Suppressor macrophage treated with lipopolysaccharide for 1 hour (primary cell): Measurements from ENCODE around the gene CPXM2.

Experiments used
- DNase-seq, 3 donors: peaks; one replicate each; pipeline ENCODE4 v3.0.0-alpha.2; 2020 to 2022

CPXM2 gene

DNA sequence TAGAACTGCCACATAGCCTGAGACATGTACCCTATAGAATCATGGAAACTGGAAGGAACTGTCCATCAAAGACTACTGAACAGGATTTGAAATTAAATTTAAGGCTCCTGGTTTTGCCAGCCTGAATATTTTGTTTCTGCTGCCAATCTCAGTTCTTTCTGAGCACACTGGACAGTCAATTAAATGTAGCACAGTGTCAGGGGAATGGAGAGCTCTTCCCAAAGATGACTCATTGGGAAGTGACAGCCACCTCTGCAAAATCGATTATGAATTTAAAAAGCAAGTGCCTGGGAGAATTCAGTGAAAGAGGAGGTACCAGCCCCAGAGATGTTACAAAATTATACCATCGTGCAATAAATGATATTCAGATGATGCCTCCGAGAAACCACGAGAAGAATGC, 47.8 kb downstream of the CPXM2 start:
- DNase-seq: no peak

DNA sequence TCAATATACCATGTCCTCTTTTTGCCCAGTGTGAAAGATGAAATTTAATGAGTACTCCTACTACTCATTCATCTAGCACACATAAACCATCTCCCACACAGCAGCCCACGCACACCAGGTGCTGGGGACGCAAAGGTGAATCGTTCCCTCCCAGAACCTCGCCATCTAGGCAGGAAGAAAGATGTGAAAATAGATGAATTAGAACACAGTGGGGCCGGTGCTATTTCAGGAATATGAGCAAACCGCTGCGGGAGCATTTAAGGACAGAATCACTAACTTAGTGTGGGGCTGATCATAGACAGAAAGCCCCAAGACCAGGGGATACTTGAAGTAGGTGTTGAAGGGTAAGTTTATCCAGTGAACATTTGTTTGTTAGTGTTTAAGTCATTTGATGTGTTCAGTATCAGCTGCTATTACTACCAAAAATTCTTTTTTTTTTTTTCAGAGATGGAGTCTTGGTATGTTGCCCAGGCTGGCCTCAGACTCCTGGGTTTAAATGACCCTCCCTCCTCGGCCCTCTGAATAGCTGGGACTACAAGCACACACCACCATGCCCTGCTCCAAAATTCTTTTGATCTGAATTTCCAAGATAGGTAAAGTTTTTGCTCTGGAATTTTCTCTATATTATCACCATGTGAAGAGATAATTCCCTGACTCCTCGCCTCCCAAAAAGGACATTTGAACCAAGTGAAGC, 48.8 kb downstream of the CPXM2 start:
- DNase-seq: no peak

DNA sequence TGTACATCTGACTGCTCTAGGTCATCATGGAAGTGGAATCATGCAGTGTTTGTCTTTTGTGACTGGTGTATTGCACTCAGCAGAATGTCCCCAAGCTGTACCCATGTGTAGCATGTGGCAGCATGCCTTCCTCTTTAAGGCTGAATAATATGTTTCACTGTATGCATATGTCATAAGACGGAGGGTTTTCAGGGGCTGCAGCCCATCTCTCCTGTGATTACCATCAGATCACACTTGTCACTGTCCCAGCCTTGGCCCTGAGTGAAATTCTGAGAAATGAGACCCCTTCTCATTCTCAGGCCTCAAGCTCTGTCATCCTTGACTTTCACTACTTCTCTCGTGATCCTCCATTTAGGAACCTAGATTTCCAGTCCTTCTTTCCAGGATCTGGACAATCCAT, 50.0 kb downstream of the CPXM2 start:
- no peak for DNase-seq

DNA sequence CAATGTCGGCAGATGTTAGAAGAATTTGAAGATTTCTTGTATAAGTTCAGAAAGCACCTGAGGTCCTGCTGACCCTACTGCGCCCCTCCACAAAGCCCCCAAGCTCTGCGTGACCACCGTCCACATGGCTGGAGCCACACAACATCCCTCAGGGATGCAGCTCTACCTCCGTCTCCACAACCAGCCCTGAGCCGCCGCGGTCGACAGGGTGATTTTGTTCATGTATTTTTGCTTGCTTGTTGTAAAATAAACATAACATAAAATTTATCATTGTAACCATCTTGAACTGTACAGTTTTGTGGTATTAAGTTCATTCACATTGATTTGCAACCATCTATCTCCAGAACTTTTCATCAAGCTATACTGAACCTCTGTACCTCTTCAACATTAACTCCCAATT, 50.5 kb downstream of the CPXM2 start:
- no peak for DNase-seq

DNA sequence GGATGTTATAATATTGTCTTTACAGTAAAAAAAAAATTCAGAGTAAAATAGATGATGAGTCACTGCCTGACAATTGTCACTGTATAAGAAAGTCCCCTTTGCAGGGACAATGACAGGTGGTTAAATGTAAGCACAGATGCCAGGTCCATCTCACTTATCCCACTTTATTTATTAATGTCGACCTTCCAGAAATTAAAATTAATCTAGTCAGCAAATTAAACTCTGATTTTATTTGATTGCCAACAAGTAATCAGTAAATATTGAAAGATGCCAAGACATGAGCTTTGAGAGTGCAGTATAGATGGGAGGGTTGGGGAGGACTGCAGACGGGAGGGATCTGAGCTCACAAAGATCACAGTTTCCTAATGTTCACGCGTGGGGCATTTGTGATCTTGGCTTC, 50.9 kb downstream of the CPXM2 start:
- no peak for DNase-seq

DNA sequence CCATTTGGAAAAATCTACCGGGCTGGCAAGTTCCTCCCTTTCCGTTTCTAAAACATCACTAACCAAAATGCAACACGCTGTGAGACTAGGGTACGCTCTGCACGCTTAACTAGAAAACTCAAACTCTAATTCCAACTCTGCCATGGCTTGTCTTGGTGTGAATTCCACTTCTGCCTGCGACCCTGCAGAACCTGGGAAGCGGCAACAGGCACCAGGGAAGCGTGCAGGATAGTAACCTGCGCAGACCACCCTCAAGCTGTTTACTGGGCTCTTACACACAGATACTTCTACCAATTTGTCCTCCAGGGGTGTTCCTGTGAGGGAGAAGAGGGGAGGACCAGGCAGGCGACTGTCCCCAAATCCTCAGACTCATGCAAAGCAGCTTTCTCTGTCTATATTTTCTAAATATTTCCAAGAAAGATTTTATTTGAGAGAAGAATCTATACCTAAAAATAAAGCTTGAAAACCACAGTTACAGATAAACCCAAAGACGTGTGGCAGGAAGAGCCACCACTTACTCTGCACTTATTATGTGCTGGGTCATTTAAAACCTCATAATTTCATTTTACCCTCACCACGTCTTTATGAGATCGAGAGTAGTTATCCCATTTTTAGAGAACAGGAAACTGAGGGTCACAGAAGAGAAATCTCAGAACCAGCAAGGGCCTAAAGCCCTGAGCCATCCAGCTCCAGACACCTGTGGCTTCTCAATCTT, 52.9 kb downstream of the CPXM2 start:
- no peak for DNase-seq

DNA sequence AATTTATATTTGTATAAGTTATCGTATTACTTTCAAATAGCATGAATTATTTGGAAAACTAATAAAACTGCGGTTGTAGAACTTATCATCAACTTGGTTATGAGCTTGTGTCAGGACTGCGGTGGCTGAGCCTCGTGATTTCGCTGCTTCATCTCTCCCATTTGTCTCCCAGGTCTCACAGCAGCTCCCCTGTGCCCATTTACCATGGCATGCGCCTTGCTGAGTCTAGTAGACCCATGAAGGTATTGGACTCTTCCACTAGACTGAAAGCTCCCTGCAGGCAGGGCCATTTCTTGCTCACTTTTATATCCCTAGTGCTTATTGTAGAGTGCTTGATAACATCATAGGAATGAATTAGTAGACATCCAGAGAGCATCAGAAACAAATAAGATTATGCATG, 53.9 kb downstream of the CPXM2 start:
- no peak for DNase-seq

DNA sequence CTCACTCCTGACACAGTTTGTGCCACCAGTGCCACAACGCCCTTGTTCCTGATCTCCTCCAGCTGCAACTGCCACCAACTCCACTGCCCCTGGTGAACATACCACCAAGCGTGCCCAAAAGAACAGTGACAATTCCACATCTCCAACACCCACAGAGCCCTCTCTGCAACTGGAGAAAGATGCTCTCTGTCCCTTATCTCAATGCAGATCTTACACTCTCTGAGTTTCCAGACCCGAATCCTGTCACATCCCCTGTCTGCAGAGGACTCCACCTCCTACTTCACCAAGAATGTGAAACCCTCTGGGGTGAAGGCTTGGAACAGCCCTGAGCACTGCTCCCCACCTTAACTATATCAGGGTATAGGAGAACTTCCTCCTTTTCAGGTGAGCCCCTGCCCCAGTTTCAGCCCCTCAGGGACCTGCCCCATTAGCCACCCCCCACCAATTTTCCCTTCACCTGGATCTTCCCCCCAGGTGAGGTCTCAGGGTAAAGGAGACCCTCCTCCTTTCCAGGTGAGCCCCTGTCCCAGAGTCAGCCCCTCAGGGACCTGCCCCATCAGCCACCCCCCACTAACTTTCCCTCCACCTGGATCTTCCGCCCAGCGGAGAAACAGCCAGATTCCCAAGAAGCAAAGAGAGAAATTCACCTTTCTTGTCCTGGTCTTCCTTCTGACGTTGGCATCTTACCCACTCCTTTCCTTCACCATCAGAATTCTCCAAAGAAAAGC, 55.0 kb downstream of the CPXM2 start:
- DNase-seq: no peak

DNA sequence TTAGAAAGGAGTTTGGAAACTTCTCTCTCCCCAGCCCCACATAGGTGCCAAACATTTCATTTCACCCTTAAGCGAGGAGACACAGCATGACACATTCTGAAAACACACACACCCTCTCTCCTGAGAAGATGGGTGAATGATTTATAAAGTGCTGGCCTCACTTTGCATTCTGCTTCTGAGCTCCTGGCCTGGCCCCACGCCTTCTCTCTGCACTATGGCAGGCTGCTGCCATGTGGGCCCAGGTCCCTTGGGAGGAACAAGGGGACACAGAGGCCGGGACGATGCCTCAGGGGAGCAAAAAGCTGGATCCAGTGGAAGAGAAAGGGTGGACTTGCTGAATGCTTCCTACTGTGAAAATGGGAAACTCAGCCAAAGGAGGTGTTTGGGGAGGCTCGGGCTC, 56.0 kb downstream of the CPXM2 start:
- no peak for DNase-seq

DNA sequence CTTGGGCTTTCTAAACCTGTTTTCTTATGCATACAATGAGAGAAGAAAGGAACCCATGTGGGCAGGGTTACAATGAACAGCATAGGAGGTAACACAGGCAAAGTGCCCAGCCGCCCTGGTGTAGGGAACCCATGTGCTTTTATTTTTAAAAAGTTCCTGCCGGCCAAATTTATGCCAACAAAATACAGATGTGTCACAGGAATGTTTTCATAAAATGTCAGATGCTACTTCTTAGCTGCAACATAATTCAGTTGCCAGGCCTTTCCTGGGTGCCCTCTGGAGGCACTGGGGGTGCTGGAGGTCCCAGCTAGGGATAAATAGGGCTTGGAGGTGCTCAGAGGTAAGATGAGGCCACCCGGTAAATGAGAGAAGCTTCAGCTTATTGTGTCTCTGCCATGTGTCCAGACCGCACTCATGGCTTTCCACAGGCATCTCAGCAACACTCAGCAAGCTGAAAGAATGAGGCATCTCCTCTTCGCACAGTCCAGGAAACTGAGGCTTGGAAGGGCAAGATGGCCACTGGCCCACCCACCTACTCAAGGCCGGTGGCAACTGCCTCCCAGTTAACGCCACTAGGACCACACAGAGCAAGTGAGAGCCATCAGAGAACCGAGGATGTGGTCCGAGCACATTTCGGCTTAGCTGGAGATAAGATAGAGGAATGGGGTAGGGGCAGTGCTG, 58.3 kb downstream of the CPXM2 start:
- no peak for DNase-seq

DNA sequence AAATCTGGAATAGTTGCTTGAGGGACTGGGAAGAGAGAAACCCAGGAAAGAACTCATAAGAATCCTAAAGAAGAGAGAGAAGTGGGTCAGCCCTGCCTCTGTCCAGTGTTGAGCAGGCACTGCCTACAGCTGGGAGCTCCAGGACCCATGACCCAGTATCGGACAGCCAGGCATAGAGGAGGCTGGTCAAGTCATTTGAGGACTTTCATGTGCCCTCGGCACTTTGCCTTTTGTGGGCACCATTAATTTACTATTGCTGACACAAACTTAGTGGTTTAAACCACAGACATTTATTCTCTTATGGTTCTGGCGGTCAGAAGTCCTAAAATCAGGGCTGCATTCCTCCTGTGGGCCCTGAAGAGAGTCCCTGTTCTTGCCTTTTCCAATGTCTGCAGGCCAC, 60.3 kb downstream of the CPXM2 start:
- DNase-seq: no peak

DNA sequence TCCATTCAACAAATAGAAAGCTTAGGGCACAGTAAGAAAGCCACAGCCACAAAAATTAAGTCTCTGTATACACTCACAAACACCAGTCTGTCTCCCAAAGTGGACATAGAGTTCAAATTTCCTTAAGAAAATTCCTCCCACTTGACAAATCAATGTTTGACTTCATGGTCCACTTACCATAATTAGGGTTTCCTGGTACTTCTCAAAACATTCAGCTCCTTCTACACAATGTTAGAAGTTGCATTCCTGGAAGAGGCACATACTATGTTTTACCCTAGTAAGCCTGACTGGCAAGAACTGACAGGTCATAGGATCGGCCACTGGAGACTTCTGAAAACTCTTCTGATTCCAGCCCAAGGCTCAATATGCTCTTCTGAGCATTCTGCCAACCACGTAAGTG, 70.5 kb downstream of the CPXM2 start:
- DNase-seq: no peak

DNA sequence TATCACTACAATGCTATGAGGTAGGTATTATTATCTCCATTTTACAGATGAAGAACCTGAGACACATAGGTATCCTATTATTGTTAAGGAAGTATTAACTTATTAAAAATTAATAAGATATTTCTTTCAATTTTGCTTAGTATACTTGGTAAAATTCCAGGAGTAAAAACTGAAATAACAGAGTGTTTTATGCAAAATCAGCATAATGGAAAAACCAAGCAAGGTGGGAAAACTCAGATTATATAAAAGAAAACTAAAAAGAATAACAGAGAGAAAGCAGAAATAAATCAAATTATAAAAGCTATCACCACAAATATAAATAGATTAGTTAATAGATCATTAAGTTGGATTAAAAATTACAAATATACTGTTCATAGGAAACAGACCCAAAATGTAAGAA, 82.0 kb downstream of the CPXM2 start:
- DNase-seq: no peak

DNA sequence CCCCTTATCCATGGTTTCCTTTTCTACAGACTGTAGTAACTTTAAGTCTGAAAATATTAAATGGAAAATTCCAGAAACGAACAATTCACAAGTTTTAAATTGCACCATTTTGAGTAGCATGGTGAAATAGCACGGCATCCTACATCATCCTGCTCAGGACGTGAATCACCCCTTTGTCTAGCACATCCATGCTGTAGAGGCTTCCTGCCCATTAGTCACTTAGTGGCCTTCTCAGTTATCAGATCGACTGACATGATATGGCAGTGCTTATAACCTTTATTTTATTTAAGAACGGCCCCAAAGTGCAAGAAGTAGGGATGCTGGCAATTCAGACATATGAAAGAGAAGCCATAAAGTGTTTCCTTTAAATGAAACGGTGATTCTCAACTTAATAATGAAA, 82.7 kb downstream of the CPXM2 start:
- peak in 1 of 3 donors; percentile 1 for DNase-seq

DNA sequence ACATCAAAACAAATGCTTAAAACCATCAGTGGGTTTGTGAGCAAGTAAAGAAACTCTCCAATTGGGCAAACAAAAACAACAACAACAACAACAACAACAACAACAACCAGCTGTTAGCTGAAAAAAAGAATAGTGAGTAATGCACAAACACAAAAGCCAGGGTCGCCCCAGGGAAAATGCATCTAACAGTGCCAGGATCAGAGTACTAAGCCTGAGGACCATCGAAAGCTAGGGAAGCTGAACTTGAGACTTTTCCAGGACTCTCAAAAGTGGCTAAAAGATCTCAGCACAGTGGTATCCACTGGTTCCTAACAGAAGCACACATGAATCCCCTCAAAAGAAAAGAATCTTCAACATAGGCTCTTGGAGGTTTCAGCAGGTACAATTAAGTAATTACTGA, 83.3 kb downstream of the CPXM2 start:
- no peak for DNase-seq

DNA sequence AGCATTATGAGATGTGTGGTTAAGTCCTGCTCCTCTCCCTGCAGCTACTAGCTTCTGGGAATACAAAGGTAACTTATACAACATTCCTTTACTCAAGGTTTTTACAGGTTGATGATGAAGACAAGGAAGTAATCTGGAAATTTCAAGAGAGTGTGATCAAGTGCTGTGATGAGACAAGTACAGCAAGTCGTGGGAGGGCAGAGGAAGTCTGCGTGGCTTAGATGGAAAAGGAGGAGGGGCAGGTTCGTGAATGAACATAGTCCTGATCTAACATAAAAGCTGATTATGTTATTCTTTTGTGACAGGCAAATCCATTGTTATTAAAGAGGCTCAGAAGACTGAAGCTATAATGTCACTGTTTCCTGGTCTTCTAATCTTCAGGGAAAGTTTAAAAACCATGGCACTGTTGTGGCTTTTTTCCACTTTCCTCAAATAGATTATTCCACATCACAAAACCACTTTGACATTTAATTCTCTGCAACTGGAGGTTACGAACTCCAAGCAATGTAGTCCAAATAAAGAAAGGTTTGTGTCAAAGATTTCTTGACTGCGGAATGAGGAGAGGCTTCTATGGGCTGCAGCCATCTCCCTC, 84.1 kb downstream of the CPXM2 start:
- DNase-seq: no peak

DNA sequence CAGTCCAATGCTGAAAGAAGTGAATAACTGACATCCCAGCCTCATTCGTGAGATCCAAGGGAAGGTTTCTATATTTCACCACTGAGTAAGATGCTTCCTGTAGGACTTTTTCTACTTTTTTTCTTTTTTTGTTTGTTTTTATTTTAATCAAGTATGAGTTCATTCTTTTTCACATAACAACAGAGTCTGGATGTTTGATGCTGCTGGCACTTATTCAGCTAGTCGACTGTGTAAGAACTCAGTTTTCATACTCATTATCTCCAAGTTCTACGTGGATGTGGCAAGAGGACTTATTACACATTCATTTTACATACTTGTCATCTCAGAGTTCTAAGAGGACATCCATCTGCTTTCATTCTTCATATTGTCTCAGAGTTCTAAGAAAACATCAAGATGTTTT, 86.9 kb downstream of the CPXM2 start:
- DNase-seq: no peak

DNA sequence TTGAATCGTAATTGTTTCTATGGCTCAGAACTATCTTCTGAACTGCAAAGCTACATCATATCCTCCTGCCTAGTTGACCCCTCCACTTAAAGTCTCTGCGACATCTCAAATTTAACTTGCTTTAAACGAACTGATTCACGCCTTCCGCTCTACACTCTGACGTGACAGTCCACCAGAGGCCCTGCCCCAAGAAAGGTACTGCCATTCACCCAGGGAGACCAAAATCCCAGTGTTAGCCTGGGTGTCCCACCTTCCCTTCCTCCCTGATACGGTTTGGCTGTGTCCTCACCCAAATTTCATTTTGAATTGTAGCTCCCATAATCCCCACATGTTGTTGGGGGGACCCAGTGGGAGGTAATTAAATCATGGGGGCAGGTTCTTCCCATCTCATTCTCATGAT, 90.8 kb downstream of the CPXM2 start:
- DNase-seq: no peak

DNA sequence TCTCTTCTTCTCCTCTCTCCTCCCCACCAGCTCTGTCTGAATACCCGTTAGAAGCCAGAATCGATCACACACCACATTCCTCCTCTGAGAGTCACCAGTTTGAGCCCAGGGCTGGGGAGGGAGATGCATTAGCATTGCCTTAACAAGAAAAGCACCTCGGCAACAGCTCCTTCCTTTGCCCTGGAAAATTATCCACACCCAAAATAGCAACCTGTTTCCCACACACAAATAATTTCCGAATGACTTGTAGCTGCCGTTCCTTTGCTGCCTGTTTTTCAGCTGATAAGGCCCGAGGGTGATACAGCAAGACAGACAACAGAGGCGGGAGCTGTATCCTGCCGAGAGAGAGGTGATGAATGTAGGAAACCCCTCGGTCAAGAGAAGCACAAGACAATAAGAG, 91.3 kb downstream of the CPXM2 start:
- no peak for DNase-seq

DNA sequence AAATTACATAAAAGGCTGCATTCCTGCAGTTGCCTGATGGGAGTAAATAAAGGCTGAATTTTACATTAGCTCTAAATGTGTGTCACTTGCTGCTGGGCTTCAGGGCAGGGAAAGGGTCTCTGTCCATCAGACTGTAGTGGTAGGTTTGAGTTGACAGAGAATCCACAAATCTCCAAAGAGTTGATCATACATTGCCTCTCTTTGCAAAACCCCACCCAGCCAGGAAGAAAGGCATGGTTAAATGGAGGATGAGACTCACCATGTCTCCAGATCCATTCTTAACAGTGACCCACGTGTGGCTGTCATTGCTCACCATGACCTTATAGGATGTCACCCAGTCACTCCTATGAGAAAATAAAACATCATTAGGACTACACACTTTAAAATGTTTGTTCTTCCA, 92.8 kb downstream of the CPXM2 start:
- no peak for DNase-seq

DNA sequence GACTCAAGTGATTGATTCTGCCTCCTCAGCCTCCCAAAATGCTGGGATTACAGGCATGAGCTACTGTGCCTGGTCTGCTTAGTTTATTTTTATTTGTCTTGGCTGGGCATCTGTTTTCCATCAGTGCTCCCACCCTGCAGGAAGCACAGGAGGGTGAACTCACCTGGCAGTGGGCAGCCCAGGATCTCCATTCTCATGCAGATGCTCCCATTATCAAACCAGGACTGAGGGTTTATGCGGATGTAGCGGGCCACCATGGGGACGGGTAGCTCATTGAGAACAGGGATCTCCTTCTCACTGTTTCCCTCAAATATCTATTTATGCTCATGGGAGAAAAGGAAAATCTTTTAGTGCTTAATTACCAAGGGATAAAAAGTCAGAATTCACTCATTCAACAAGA, 93.8 kb downstream of the CPXM2 start:
- no peak for DNase-seq

DNA sequence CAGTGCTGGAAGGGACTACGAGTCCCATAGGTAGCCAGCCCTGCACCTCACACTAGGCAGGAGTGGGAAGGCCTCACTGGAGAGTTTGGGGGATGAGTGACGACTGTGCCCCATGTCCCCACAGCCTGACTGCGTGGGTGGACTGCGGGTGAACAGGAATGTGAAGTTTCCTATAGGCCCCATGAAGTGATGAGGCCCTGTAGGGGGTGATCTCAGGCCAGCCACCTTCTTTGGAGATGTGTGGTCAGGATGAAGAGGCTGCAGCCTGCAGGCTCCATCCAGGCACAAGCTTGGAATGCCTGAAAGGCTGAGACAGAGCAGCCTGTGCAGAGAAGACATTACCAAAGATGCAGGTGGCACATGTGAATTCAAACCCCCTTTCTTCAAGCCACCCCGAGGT, 94.9 kb downstream of the CPXM2 start:
- no peak for DNase-seq

DNA sequence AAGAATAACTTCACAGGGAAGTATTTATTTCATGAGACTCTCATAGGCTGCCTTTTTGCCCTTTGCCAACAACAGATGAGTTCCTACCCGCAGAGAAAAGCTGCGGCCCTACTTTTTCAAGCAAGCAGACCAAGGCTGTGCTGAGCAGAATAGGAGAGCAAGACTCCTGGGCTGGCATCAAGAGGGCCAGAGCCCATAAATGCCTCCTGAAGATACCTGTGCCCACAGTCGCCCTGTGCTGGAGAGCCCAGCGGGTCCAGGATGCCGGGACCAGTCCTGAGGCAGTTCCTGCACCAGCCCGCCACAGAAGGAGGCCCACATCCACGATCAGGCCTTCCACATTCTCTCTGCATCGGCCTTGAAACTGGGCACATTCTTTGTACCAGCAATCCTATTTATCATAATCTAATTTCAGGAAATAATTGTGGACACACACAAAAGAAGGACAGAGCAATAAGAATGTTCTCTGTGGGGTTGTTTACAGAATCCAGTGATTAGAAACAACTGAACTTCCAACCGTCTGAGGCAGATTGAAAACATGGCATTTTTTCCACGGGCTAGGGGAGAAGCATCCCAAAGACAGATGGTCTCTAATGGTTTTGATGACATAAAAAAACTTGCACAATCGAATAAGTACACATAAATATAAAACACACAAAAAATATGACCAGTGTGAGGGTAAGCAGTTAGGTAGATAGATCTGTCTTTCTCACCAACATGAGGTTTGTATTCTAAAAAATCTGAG, 95.6 kb downstream of the CPXM2 start:
- DNase-seq: no peak
